ENCODE results near the gene CLSTN2.

The CLSTN2 gene

DNA sequence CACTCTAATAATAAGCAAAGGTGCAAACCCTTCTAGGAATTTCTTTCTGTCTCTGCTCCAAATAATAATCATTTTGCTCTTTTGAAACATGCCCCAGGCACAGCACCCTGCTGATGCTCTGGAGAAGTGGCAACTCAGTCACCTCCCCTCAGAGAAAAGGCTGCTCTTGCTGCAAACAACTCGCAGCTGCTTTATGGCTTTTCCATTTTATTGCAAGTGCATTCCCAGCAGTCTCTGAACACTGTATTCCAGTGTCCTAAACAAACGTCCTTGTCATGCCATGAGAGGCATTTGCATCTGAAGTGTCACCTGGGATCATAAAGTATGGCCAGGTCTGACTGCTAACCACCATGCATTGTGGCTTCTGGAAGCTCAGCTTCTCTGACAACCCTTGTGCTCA, 384.8 kb downstream of the CLSTN2 start:
- H3K4me1 ChIP-seq (ENCODE audit: low read depth, poor library complexity, severe bottlenecking): no peaks in the 10 kb centered on the region
- no peak for TF ChIP-seq CTCF (conservative IDR thresholded peaks at IDR 0.05; ENCODE audit: low read depth, low read length)
- no peak overlapping the region for H3K9ac ChIP-seq
- H3K36me3 ChIP-seq (ENCODE audit: insufficient read depth): no peaks in the 10 kb centered on the region
- H3K4me3 ChIP-seq (IDR thresholded peaks at IDR 0.05; ENCODE audit: insufficient read depth, low read depth, low read length): no peak overlapping the region
- no peaks in the 10 kb centered on the region for H3K79me2 ChIP-seq (ENCODE audit: insufficient read depth, low read depth)
- no peaks in the 10 kb centered on the region for H4K20me1 ChIP-seq (ENCODE audit: insufficient read depth)
- H3K4me2 ChIP-seq: no peak overlapping the region
- H3K27me3 ChIP-seq (ENCODE audit: insufficient read depth, low read depth): no peaks in the 10 kb centered on the region
- no peak overlapping the region for H2AFZ ChIP-seq (ENCODE audit: low read depth)
- H3K27ac ChIP-seq: no peak overlapping the region

- no peaks in the 10 kb centered on the region for H3K27me3 ChIP-seq (ENCODE audit: insufficient read depth, low read depth)
- no peak overlapping the region for H3K27ac ChIP-seq
- no peak overlapping the region for H3K9ac ChIP-seq
- no peak overlapping the region for H3K4me2 ChIP-seq
- no peak for TF ChIP-seq CTCF (conservative IDR thresholded peaks at IDR 0.05; ENCODE audit: low read depth, low read length)
- no peak overlapping the region for H2AFZ ChIP-seq (ENCODE audit: low read depth)
- H3K36me3 ChIP-seq (ENCODE audit: insufficient read depth): no peaks in the 10 kb centered on the region
- H4K20me1 ChIP-seq (ENCODE audit: insufficient read depth): no peaks in the 10 kb centered on the region
- H3K79me2 ChIP-seq (ENCODE audit: insufficient read depth, low read depth): no peaks in the 10 kb centered on the region
- H3K4me3 ChIP-seq (IDR thresholded peaks at IDR 0.05; ENCODE audit: insufficient read depth, low read depth, low read length): no peak overlapping the region
- H3K4me1 ChIP-seq (ENCODE audit: low read depth, poor library complexity, severe bottlenecking): no peaks in the 10 kb centered on the region
Measured at GRCh38 chr3:140323561-140323960, 388.6 kb downstream of the CLSTN2 start.

GRCh38 chr3:140332131-140332530, 397.1 kb downstream of the CLSTN2 start:
- no peaks in the 10 kb centered on the region for H3K36me3 ChIP-seq (ENCODE audit: insufficient read depth)
- TF ChIP-seq CTCF (conservative IDR thresholded peaks at IDR 0.05; ENCODE audit: low read depth, low read length): no peak
- no peaks in the 10 kb centered on the region for H3K4me1 ChIP-seq (ENCODE audit: low read depth, poor library complexity, severe bottlenecking)
- no peak overlapping the region for H3K4me2 ChIP-seq
- H3K79me2 ChIP-seq (ENCODE audit: insufficient read depth, low read depth): no peaks in the 10 kb centered on the region
- no peak overlapping the region for H3K27ac ChIP-seq
- H3K4me3 ChIP-seq (IDR thresholded peaks at IDR 0.05; ENCODE audit: insufficient read depth, low read depth, low read length): no peak overlapping the region
- no peak overlapping the region for H3K9ac ChIP-seq
- no peaks in the 10 kb centered on the region for H4K20me1 ChIP-seq (ENCODE audit: insufficient read depth)
- H2AFZ ChIP-seq (ENCODE audit: low read depth): no peak overlapping the region
- H3K27me3 ChIP-seq (ENCODE audit: insufficient read depth, low read depth): no peaks in the 10 kb centered on the region

GRCh38 chr3:140334132-140334929, 399.3 kb downstream of the CLSTN2 start:
- H3K4me3 ChIP-seq (IDR thresholded peaks at IDR 0.05; ENCODE audit: insufficient read depth, low read depth, low read length): no peak overlapping the region
- H3K27ac ChIP-seq: no peak overlapping the region
- no peak for TF ChIP-seq CTCF (conservative IDR thresholded peaks at IDR 0.05; ENCODE audit: low read depth, low read length)
- H4K20me1 ChIP-seq (ENCODE audit: insufficient read depth): no peaks in the 10 kb centered on the region
- no peaks in the 10 kb centered on the region for H3K36me3 ChIP-seq (ENCODE audit: insufficient read depth)
- no peaks in the 10 kb centered on the region for H3K4me1 ChIP-seq (ENCODE audit: low read depth, poor library complexity, severe bottlenecking)
- H2AFZ ChIP-seq (ENCODE audit: low read depth): no peak overlapping the region
- H3K9ac ChIP-seq: no peak overlapping the region
- no peaks in the 10 kb centered on the region for H3K27me3 ChIP-seq (ENCODE audit: insufficient read depth, low read depth)
- H3K4me2 ChIP-seq: no peak overlapping the region
- no peaks in the 10 kb centered on the region for H3K79me2 ChIP-seq (ENCODE audit: insufficient read depth, low read depth)
